NCI-H510A treated with DMSO at 0.1 percent for 48 hours (cell line): ENCODE measurements around the gene UHRF1.
"Not testable (repeated sequence)": the region's sequence is repeated elsewhere in the genome, so short reads cannot be mapped to it uniquely, and the experiment has no call there.

ENCODE experiments used
- DNase-seq: peaks from one replicate; lab custom pipeline; 2025; lab: John Stamatoyannopoulos, UW

Gene UHRF1

GRCh38 chr19:4971816-4972495, 62.7 kb downstream of the UHRF1 start:
- DNase-seq, result no peak

- no peak for DNase-seq
Observed at GRCh38 chr19:4972509-4973230, 63.4 kb downstream of the UHRF1 start.

GRCh38 chr19:4974880-4975469, 65.7 kb downstream of the UHRF1 start:
- DNase-seq, result no peak

- DNase-seq, result not testable (repeated sequence)
Observed at GRCh38 chr19:4975601-4976000, 66.3 kb downstream of the UHRF1 start.

DNA sequence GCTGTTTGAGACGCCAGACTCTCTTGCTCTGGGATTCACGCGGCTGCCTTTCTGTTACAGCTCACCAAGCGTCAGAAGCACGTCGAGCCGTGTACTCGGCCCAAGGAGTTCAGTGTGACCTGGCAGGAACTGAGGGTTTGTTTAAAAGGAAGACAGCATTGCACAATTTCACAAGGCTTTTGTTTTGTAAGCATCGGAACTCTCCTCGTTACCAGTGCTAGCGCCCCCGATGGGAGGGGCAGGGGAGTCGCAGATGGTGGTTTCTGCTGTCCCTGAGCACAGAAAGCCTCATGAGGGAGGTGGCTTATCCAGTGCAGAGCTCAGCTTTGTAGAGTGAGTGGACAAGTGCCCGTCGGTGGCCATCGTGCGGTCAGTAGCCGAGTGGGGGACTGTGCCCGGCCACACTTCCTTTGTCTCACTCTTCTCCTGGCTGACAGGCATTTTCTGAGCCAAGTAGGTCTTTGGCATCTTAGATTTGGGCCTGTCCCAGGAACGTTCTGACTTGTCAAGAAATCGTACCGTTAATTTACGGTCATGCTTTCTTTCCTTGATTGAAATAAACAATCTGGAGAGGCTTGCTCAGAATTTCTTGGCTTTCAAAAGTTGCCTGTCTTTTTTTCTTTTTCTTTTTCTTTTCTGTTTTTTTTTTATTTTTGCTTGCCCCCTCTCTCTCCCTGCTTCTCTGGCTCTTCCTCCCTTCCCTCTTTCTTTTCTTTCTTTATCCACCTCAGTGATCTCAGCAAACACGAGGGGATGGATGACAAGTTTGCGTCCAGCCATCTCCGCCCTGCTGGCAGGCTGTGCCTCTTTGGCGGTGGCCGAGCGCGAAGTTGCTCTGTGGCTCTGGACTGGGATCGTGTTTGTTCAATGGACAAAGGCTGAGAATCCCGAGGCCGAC, 67.3 kb downstream of the UHRF1 start:
- DNase-seq, result no peak

- DNase-seq, result no peak
Observed at GRCh38 chr19:4977299-4978174, 68.2 kb downstream of the UHRF1 start.

DNA sequence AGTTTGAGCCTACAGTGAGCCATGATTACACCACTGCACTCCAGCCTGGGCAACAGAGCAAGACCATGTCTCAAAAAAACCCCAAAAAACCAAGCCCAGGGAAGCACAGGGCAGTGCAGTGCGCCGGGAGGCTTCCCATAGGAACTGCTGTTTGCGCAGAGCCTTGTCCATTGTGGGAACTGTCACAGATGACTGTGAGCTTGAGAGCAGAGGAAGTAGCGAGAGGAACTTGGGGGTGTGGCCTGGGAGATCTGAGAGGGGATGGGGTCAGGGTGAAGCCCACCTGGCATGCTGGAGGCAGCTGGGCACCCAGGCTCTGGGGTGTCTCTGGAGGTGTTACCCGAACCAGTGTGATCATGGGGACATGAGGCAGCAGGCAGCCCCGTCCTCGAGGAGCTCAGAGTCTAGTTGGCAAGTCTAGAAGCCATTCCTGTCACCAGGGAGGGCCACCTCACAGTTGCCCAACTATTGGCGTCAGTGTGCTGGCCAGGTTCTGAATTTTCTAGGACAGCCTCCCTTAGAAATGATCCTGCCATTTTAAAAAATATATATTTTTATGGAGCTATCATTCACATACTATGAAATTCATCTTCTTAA, 70.0 kb downstream of the UHRF1 start:
- no peak for DNase-seq

GRCh38 chr19:4980067-4980466, 70.8 kb downstream of the UHRF1 start:
- no peak for DNase-seq

GRCh38 chr19:4980838-4981680, 71.8 kb downstream of the UHRF1 start:
- no peak for DNase-seq

- DNase-seq, result peak; percentile 58
Observed at GRCh38 chr19:4981681-4981958, 72.3 kb downstream of the UHRF1 start.

- DNase-seq, result no peak
Observed at GRCh38 chr19:4983346-4984105, 74.2 kb downstream of the UHRF1 start.

DNA sequence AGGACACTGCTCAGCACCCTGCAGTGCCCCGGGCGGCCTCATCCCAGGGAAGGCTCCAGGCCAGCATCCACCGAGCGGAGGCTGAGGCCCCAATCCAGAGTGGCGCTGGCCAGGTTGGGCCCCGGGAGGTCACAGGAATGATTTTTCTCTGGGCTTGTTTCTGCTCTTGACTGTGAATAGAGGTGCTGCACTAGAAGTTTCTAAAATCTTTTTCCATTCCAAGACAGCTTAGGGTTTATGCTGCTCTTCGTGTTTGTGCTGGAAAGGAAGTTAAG, 74.7 kb downstream of the UHRF1 start:
- DNase-seq, result no peak

- DNase-seq, result peak; percentile 75
Observed at GRCh38 chr19:4984438-4984990, 75.2 kb downstream of the UHRF1 start.

DNA sequence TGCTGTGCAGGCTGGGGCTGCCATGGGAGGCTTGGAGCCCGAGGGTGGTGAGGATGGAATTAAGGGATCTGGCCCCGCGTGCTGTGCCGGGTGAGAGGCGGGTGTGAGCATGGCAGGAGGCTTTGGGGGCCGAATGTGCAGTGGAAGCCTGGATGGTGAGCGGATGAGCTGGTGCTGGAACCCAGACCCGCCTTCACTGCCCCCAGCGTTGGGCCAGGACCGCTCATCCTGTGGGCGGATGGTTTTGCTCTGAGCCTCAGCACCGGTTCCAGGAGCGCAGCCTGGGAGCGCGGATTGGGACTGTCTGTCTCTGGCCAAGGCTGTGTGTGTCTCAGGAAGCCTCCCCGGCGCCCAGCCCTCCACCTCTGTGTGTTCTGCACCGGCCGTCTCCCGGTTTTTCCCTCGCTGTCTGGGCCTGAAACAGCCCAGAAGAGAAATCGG, 76.3 kb downstream of the UHRF1 start:
- DNase-seq, result no peak

GRCh38 chr19:4986056-4986455, 76.8 kb downstream of the UHRF1 start:
- DNase-seq, result no peak

DNA sequence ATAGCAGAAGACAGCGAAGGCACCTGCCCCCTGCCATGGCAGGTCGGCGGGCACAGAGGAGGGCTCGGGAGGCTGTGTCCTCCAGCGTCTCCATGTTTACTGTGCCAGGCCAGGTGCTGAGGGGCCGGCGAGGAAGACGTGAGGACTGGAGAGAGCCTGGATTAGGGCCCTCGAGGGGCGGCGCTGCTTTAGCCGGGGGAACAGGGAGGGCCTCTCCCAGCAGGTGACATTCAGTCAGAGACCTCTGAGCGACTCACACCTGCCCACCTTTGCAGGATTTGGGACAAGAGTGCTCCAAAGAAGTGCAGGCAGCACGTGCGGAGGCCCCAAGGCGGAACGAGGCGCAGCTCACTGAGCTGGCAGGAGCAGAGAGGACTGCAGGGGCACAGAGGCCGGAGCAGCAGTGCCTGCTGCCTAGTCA, 77.2 kb downstream of the UHRF1 start:
- peak; percentile 53 for DNase-seq

GRCh38 chr19:4987256-4987655, 78.0 kb downstream of the UHRF1 start:
- no peak for DNase-seq

DNA sequence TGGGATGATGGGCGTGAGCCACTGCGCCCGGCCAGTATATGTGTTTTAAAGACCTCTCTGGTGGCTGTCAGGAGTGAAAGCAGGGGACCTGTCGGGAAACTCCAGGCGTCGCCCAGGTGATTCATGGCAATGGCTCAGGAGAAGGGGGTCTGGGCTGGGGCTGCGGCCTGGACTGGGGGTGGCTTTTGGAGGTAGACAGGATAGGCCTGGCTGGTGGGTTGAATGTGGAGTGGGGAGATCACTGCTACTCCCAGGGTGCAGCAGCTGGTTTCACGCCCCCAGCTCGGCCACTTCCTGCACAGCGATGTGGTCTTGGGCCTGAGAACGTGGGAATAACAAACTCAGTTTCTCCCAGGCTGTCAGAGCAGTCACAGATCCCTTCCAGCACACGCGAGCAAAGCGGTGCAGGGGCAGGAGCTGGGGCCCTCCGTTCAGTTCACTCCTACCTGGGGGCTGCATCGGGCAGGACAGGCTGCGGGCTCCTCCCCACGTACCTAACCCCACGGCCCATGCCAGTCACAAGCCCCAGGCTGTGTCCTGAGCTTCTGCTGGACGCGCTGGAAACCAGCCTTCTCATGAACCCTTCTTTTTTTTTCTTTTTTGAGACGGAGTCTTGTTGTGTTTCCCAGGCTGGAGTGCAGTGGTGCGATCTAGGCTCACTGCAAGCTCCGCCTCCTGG, 78.5 kb downstream of the UHRF1 start:
- DNase-seq, result no peak

DNA sequence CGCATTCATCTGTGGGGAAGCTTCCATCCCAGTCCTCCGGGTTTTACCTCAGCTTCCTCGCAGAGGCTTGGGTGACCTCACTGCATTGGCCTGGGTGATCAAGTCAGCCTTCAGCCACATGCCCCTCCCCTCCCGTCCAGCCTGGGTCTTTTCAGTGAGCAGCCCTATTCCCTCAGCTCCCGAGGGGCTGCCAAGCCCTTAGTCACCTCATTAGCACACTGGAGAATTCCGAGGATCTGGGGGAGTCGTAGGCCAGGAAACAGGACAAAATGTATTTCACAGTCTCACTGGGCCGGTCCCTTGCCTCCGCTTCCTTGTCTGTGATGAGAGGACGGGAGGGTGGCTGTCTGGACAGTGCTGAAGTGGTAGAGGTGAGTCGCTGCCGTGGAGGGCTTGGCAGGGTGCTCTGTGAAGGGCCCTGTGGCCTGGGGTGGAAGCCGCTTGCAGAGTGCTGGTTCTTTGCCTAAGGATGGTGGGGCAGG, 79.5 kb downstream of the UHRF1 start:
- no peak for DNase-seq
